PC-3 (cell line): ENCODE measurements around the gene SRSF7. TPM values are rescaled to one million over a fixed set of nuclear protein-coding genes. Genes with fewer than 3 reads are reported as not detected.

Experiments
- ATAC-seq: fragments of 200-7000 bp; cut with Tn5 transposase; 2 replicates; pipeline ENCODE4 v1.9.1; 2020; ENCODE audit warnings: mild to moderate bottlenecking, moderate library complexity
- BruUV-seq: library from RNA; stranded (reverse); fragments of 400-500 nt; replicated peaks from 2 replicates; lab custom pipeline; 2021; lab: Mats Ljungman, UMichigan
- CTCF ChIA-PET: fragments of 300-600 bp; sonication (Branson Sonifier 250); formaldehyde crosslinking; loops from one replicate; lab custom pipeline; 2022; ENCODE audit warnings: antibody characterized with exemption; lab: Charles Lee
- POLR2A ChIA-PET: fragments of 300-600 bp; sonication (Branson Sonifier 250); formaldehyde crosslinking; loops from one replicate; lab custom pipeline; 2022; ENCODE audit warnings: antibody characterized with exemption; ENCODE audit not compliant: unreplicated experiment; lab: Charles Lee
- DNase-seq: peaks from one replicate; pipeline ENCODE4 v3.0.0-alpha.2; 2015
- H2AFZ ChIP-seq: fragments of 300-600 bp; sonication (generic); 2 replicates; pipeline ENCODE4 v1.6.0; 2016; ENCODE audit warnings: antibody characterized with exemption, low read length
- H3F3A ChIP-seq: fragments of 300-600 bp; sonication (generic); one replicate; pipeline ENCODE4 v1.6.0; 2017; ENCODE audit warnings: antibody characterized with exemption, low read length, control low read depth, mild to moderate bottlenecking; ENCODE audit not compliant: unreplicated experiment
- H3K27ac ChIP-seq: fragments of 300-600 bp; sonication (generic); 2 replicates; pipeline ENCODE4 v1.5.1; 2016; ENCODE audit warnings: mild to moderate bottlenecking, low read length
- H3K27me3 ChIP-seq: fragments of 300-600 bp; sonication (generic); 2 replicates; pipeline ENCODE4 v1.6.1; 2016; ENCODE audit warnings: low read length, mixed read lengths
- H3K36me3 ChIP-seq: fragments of 300-600 bp; sonication (generic); 2 replicates; pipeline ENCODE4 v1.6.1; 2016; ENCODE audit warnings: low read depth, mixed run types, low read length, mixed read lengths
- H3K4me1 ChIP-seq: fragments of 300-600 bp; sonication (generic); 2 replicates; pipeline ENCODE4 v1.5.1; 2016; ENCODE audit warnings: low read length; ENCODE audit not compliant: insufficient read depth
- H3K4me2 ChIP-seq: fragments of 300-600 bp; sonication (generic); 2 replicates; pipeline ENCODE4 v1.6.0; 2016; ENCODE audit warnings: low read length
- H3K4me3 ChIP-seq: fragments of 300-600 bp; sonication (generic); 2 replicates; pipeline ENCODE4 v1.5.1; 2016; ENCODE audit warnings: mild to moderate bottlenecking, low read length, mixed read lengths
- H3K79me2 ChIP-seq: fragments of 300-600 bp; sonication (generic); 2 replicates; pipeline ENCODE4 v1.6.1; 2017; ENCODE audit warnings: low read length, mixed read lengths
- H3K9ac ChIP-seq: fragments of 300-600 bp; sonication (generic); 2 replicates; pipeline ENCODE4 v1.6.0; 2016; ENCODE audit warnings: mild to moderate bottlenecking, low read length
- H3K9me2 ChIP-seq: fragments of 300-600 bp; sonication (generic); replicated peaks from 2 replicates; pipeline ENCODE4 v1.6.1; 2016; ENCODE audit warnings: mixed run types, low read length, mixed read lengths
- H3K9me3 ChIP-seq: fragments of 300-600 bp; sonication (generic); 2 replicates; pipeline ENCODE4 v1.6.1; 2016; ENCODE audit warnings: low read length, mixed read lengths
- H4K20me1 ChIP-seq: fragments of 300-600 bp; sonication (generic); 2 replicates; pipeline ENCODE4 v1.6.1; 2016; ENCODE audit warnings: low read length, mixed read lengths
- EZH2 ChIP-seq: fragments of 300-600 bp; sonication (generic); IDR thresholded peaks from one replicate; pipeline ENCODE4 v1.6.1; 2017; ENCODE audit warnings: antibody characterized with exemption, mild to moderate bottlenecking, low read length; ENCODE audit not compliant: unreplicated experiment
- EZH2phosphoT487 ChIP-seq: fragments of 300-600 bp; sonication (generic); IDR thresholded peaks from 2 replicates; pipeline ENCODE4 v1.6.1; 2018; ENCODE audit warnings: mild to moderate bottlenecking, antibody characterized with exemption, low read length, borderline replicate concordance
- intact Hi-C: fragments of 100-400 bp; cut with micrococcal nuclease; formaldehyde crosslinking; loops from 2 replicates; pipeline ENCODE4 v1.9.0; 2023
- total RNA-seq: library from RNA; depleted of rRNA; stranded (reverse); fragments of >200 nt; gene quantifications from 2 replicates; pipeline ENCODE4 v1.2.3, GENCODE V29; 2014
- TF ChIP-seq, protein P1 (sequence below): fragments of 300-600 bp; sonication (generic); conservative IDR thresholded peaks from 2 replicates; pipeline ENCODE4 v1.5.1; 2017; ENCODE audit warnings: antibody characterized with exemption, low read depth, mild to moderate bottlenecking, low read length

SRSF7 gene
- total RNA-seq, 1 experiment from 2014 or later: 160 TPM

DNA sequence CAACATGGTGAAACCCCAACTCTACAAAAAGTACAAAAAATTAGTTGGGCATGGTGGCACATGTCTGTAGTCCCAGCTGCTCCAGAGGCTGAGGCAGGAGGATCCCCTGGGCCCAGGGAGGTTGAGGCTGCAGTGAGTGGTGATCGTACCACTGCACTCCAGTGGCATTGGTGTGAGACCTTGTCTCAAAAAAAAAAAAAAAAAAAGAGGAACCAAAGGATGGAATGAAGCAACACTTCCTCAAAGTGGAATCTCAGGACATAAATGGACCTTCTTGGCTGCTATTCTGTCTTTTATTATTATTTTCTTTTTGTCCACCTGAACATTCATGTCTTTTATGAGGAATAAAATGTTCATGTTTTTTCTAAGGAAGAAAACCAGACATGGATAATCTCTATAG is 40.6 kb upstream of the SRSF7 start:
- no peak overlapping the region for H3K27ac ChIP-seq
- no TSS peak for BruUV-seq
- H3F3A ChIP-seq: no peaks in the 10 kb centered on the region
- H3K27me3 ChIP-seq: no peaks in the 10 kb centered on the region
- ChIA-PET POLR2A (no interaction called here), CTCF (no interaction called here)
- H3K79me2 ChIP-seq: no peaks in the 10 kb centered on the region
- H3K4me3 ChIP-seq: no peak overlapping the region
- no peak for TF ChIP-seq EZH2phosphoT487
- TF ChIP-seq, protein P1, sequence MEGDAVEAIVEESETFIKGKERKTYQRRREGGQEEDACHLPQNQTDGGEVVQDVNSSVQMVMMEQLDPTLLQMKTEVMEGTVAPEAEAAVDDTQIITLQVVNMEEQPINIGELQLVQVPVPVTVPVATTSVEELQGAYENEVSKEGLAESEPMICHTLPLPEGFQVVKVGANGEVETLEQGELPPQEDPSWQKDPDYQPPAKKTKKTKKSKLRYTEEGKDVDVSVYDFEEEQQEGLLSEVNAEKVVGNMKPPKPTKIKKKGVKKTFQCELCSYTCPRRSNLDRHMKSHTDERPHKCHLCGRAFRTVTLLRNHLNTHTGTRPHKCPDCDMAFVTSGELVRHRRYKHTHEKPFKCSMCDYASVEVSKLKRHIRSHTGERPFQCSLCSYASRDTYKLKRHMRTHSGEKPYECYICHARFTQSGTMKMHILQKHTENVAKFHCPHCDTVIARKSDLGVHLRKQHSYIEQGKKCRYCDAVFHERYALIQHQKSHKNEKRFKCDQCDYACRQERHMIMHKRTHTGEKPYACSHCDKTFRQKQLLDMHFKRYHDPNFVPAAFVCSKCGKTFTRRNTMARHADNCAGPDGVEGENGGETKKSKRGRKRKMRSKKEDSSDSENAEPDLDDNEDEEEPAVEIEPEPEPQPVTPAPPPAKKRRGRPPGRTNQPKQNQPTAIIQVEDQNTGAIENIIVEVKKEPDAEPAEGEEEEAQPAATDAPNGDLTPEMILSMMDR: no peak
- H3K36me3 ChIP-seq: no peaks in the 10 kb centered on the region
- no peak overlapping the region for H2AFZ ChIP-seq
- no peaks in the 10 kb centered on the region for H3K4me1 ChIP-seq
- no peaks in the 10 kb centered on the region for H3K9me3 ChIP-seq
- DNase-seq (no peak), ATAC-seq (no peak)
- H3K9ac ChIP-seq: no peak overlapping the region
- H3K9me2 ChIP-seq: no peaks in the 10 kb centered on the region
- H4K20me1 ChIP-seq: no peaks in the 10 kb centered on the region
- H3K4me2 ChIP-seq: no peak overlapping the region
- intact Hi-C loops: no loop called here

DNA sequence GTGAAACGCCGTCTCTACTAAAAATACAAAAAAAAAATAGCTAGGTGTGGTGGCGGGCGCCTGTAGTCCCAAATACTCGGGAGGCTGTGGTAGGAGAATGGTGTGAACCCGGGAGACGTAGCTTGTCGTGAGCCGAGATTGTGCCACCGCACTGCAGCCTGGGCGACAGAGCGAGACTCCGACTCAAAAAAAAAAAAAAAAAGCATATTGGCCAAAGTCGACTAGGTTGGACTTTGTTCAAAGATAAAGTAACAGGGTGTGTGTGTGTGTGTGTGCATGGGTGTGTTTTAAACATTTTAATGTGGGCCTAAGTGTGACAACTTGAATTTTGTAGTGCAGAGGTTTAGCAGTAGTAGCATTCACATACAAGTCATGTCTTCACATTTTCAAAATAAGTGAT is 38.5 kb upstream of the SRSF7 start:
- H3K27ac ChIP-seq: no peak overlapping the region
- no peak overlapping the region for H3K4me3 ChIP-seq
- intact Hi-C loops: no loop called here
- H3K4me1 ChIP-seq: no peaks in the 10 kb centered on the region
- no peak overlapping the region for H3K9ac ChIP-seq
- no peak for DNase-seq
- H4K20me1 ChIP-seq: no peaks in the 10 kb centered on the region
- ChIA-PET POLR2A (no interaction called here), CTCF (no interaction called here)
- no peaks in the 10 kb centered on the region for H3K9me2 ChIP-seq
- H2AFZ ChIP-seq: no peak overlapping the region
- TF ChIP-seq EZH2phosphoT487 (no peak), EZH2 (no peak)
- TF ChIP-seq, protein P1: no peak
- ATAC-seq: no peak
- BruUV-seq: no TSS peak
- H3K27me3 ChIP-seq: no peaks in the 10 kb centered on the region
- H3K79me2 ChIP-seq: no peaks in the 10 kb centered on the region
- no peaks in the 10 kb centered on the region for H3K9me3 ChIP-seq
- no peak overlapping the region for H3K4me2 ChIP-seq
- no peaks in the 10 kb centered on the region for H3F3A ChIP-seq
- H3K36me3 ChIP-seq: no peaks in the 10 kb centered on the region

DNA sequence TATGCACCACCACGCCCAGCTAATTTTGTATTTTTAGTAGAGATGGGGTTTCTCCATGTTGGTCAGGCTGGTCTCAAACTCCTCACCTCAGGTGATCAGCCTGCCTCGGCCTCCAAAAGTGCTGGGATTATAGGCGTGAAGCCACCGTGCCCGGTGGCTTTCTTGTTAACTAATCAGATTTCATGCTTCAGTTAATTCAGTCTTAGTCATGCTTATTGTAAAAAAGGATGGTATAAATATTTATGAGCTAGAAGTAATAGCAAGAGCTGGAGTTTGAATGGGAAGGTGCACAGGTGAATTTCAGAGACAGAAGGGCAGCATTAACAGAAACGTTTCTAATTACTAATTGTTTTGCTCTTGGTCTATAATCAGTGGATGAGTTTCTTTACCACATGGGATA is 37.1 kb upstream of the SRSF7 start:
- Histone ChIP-seq H3K36me3 (no peaks in the 10 kb centered on the region), H3K79me2 (no peaks in the 10 kb centered on the region), H3K27ac (no peak overlapping the region), H3K9ac (no peak overlapping the region), H3K4me2 (no peak overlapping the region), H3K9me2 (no peaks in the 10 kb centered on the region), H3F3A (no peaks in the 10 kb centered on the region), H3K4me3 (no peak overlapping the region), H3K4me1 (no peaks in the 10 kb centered on the region), H3K9me3 (no peaks in the 10 kb centered on the region), H3K27me3 (no peaks in the 10 kb centered on the region), H4K20me1 (no peaks in the 10 kb centered on the region), H2AFZ (no peak overlapping the region)
- ChIA-PET CTCF (no interaction called here), POLR2A (interaction anchor here (0.6 kb wide), 1 partner anchor 37 kb away, joined by 3 read pairs; the partner anchor contains the start of gene SRSF7)
- TF ChIP-seq EZH2 (no peak), EZH2phosphoT487 (no peak)
- no TSS peak for BruUV-seq
- ATAC-seq (no peak), DNase-seq (no peak)
- intact Hi-C loops: no loop called here
